Mesenchymal stem cell (in vitro differentiated cells and primary cell): ENCODE data around the gene DQX1.

Experiments used
- DNase-seq: peaks from one replicate; pipeline ENCODE4 v3.0.0-alpha.2; 2013
- H2AFZ ChIP-seq: one replicate; pipeline ENCODE4 v1.6.1; 2013; ENCODE audit warnings: low read depth, mild to moderate bottlenecking, control low read depth, inconsistent platforms, low read length, moderate library complexity
- H2AK5ac ChIP-seq: 2 replicates; pipeline ENCODE4 v1.6.1; 2013; ENCODE audit warnings: low read length, moderate library complexity, mild to moderate bottlenecking, inconsistent platforms; ENCODE audit not compliant: severe bottlenecking
- H2BK120ac ChIP-seq: one replicate; pipeline ENCODE4 v1.6.1; 2013; ENCODE audit warnings: low read depth, mild to moderate bottlenecking, inconsistent platforms, low read length, moderate library complexity
- H2BK12ac ChIP-seq, 2 experiments: one replicate each; pipeline ENCODE4 v1.6.1; 2013; ENCODE audit warnings: inconsistent platforms in 2 of 2, low read length in 2 of 2, mild to moderate bottlenecking in 2 of 2, moderate library complexity in 2 of 2, control low read depth in 1 of 2
- H2BK15ac ChIP-seq: one replicate; pipeline ENCODE4 v1.6.1; 2013; ENCODE audit warnings: mild to moderate bottlenecking, low read depth, inconsistent platforms; ENCODE audit not compliant: poor library complexity, severe bottlenecking
- H2BK5ac ChIP-seq: 2 replicates; pipeline ENCODE4 v1.6.1; 2013; ENCODE audit warnings: low read depth, mild to moderate bottlenecking, low read length, control low read depth, inconsistent platforms; ENCODE audit not compliant: poor library complexity, severe bottlenecking
- H3K14ac ChIP-seq, 2 experiments: one replicate each; pipeline ENCODE4 v1.6.1; 2013; ENCODE audit warnings: inconsistent platforms in 2 of 2, low read length in 2 of 2, control low read depth in 1 of 2, mild to moderate bottlenecking in 1 of 2, moderate library complexity in 1 of 2
- H3K18ac ChIP-seq, 2 experiments: one replicate each; pipeline ENCODE4 v1.6.1; 2013; ENCODE audit warnings: inconsistent platforms in 2 of 2, low read length in 2 of 2, control low read depth in 1 of 2, low read depth in 1 of 2, mild to moderate bottlenecking in 1 of 2
- H3K23ac ChIP-seq, 2 experiments: one replicate each; pipeline ENCODE4 v1.6.1; 2013; ENCODE audit warnings: inconsistent platforms in 2 of 2, low read length in 2 of 2, mild to moderate bottlenecking in 2 of 2, moderate library complexity in 2 of 2, control low read depth in 1 of 2
- H3K27ac ChIP-seq: 2 replicates; pipeline ENCODE4 v1.5.1; 2013; ENCODE audit warnings: mild to moderate bottlenecking, moderate library complexity, low read length, control low read depth, inconsistent platforms; ENCODE audit not compliant: poor library complexity, severe bottlenecking
- H3K27me3 ChIP-seq, 2 experiments: 2 replicates each; pipeline versions ENCODE4 v1.6.1 to v1.7.0; 2013; ENCODE audit warnings: low read length in 2 of 2, mild to moderate bottlenecking in 2 of 2, moderate library complexity in 2 of 2, control low read depth in 1 of 2, inconsistent platforms in 1 of 2; ENCODE audit not compliant: control insufficient read depth in 1 of 2, insufficient read depth in 1 of 2
- H3K36me3 ChIP-seq, 2 experiments: 2 replicates each; pipeline versions ENCODE4 v1.6.1 to v1.7.0; 2013; ENCODE audit warnings: low read length in 2 of 2, control low read depth in 1 of 2, inconsistent platforms in 1 of 2, low read depth in 1 of 2, mild to moderate bottlenecking in 1 of 2; ENCODE audit not compliant: insufficient read depth in 2 of 2, control insufficient read depth in 1 of 2
- H3K4ac ChIP-seq, 2 experiments: one replicate each; pipeline ENCODE4 v1.6.1; 2013; ENCODE audit warnings: inconsistent platforms in 2 of 2, low read length in 2 of 2, mild to moderate bottlenecking in 2 of 2, moderate library complexity in 2 of 2, control low read depth in 1 of 2, low read depth in 1 of 2
- H3K4me1 ChIP-seq: 2 replicates; pipeline ENCODE4 v1.6.1; 2013; ENCODE audit warnings: low read depth, low read length, control low read depth; ENCODE audit not compliant: control insufficient read depth, insufficient read depth
- H3K4me2 ChIP-seq: 2 replicates; pipeline ENCODE4 v1.6.1; 2013; ENCODE audit warnings: low read length, mild to moderate bottlenecking, inconsistent platforms; ENCODE audit not compliant: poor library complexity, severe bottlenecking
- H3K4me3 ChIP-seq, 2 experiments: 2 replicates each; pipeline versions ENCODE4 v1.5.1 to v1.7.0; 2013; ENCODE audit warnings: low read length in 2 of 2, mild to moderate bottlenecking in 2 of 2, control low read depth in 1 of 2, low read depth in 1 of 2; ENCODE audit not compliant: insufficient read depth in 1 of 2
- H3K79me1 ChIP-seq: replicated peaks from 2 replicates; pipeline ENCODE4 v1.6.1; 2013; ENCODE audit warnings: mild to moderate bottlenecking, control low read depth, low read length, inconsistent platforms; ENCODE audit not compliant: poor library complexity, severe bottlenecking
- H3K9ac ChIP-seq: 2 replicates; pipeline ENCODE4 v1.7.0; 2013; ENCODE audit warnings: mild to moderate bottlenecking, low read length, moderate library complexity
- H3K9me3 ChIP-seq: 2 replicates; pipeline ENCODE4 v1.7.0; 2013; ENCODE audit warnings: mild to moderate bottlenecking, low read length; ENCODE audit not compliant: control insufficient read depth
- H4K8ac ChIP-seq: one replicate; pipeline ENCODE4 v1.6.1; 2013; ENCODE audit warnings: inconsistent platforms, mild to moderate bottlenecking, low read length, moderate library complexity
- H4K91ac ChIP-seq: one replicate; pipeline ENCODE4 v1.6.1; 2013; ENCODE audit warnings: mild to moderate bottlenecking, low read length, inconsistent platforms
- WGBS: methylation state at CpG from one replicate; pipeline ENCODE4 v1.1.7; 2013; ENCODE audit warnings: mixed read lengths; 5-methylcytosine and 5-hydroxymethylcytosine counted together

The DQX1 gene

GRCh38 chr2:74527741-74528140 lies 1.7 kb upstream of the DQX1 start:
- H3K4me1 ChIP-seq = peaks cover 17% of the 10 kb centered on the region
- no peak overlapping the region for H3K23ac ChIP-seq
- no peaks in the 10 kb centered on the region for H3K9me3 ChIP-seq
- H2BK120ac ChIP-seq = no peak overlapping the region
- peaks cover 34 to 52% of the 10 kb centered on the region in 2 experiments for H3K36me3 ChIP-seq
- H2AFZ ChIP-seq = no peak overlapping the region
- H2BK5ac ChIP-seq = no peak overlapping the region
- no peak for DNase-seq
- H3K79me1 ChIP-seq = peaks cover 29% of the 10 kb centered on the region
- H4K91ac ChIP-seq = no peak overlapping the region
- no peak overlapping the region for H4K8ac ChIP-seq
- no peak overlapping the region for H2BK15ac ChIP-seq
- H3K4me3 ChIP-seq = no peak overlapping the region
- H2BK12ac ChIP-seq = no peak overlapping the region
- H3K9ac ChIP-seq = peak overlapping the region; percentile 98
- no peak overlapping the region for H3K4me2 ChIP-seq
- 98% methylated on average over 9 of the region's 9 CpGs for WGBS
- no peak overlapping the region for H3K18ac ChIP-seq
- peaks cover 4 to 5% of the 10 kb centered on the region in 2 experiments for H3K27me3 ChIP-seq
- H3K27ac ChIP-seq = no peak overlapping the region
- H2AK5ac ChIP-seq = no peak overlapping the region
- no peak overlapping the region for H3K14ac ChIP-seq
- H3K4ac ChIP-seq = no peak overlapping the region

GRCh38 chr2:74526649-74527230 lies 709 bp upstream of the DQX1 start:
- Histone ChIP-seq H3K4me1 (peaks cover 17% of the 10 kb centered on the region), H2BK120ac (no peak overlapping the region), H2BK5ac (no peak overlapping the region), H2AK5ac (no peak overlapping the region), H3K9ac (no peak overlapping the region), H3K27me3 (peaks cover 11 to 15% of the 10 kb centered on the region in 2 experiments), H3K9me3 (no peaks in the 10 kb centered on the region), H3K79me1 (peaks cover 27% of the 10 kb centered on the region), H4K91ac (no peak overlapping the region), H2BK12ac (no peak overlapping the region), H3K4ac (no peak overlapping the region), H3K18ac (no peak overlapping the region), H3K14ac (no peak overlapping the region), H3K4me3 (no peak overlapping the region), H3K36me3 (peaks cover 30 to 42% of the 10 kb centered on the region in 2 experiments), H3K4me2 (no peak overlapping the region), H2BK15ac (no peak overlapping the region), H4K8ac (no peak overlapping the region), H2AFZ (no peak overlapping the region), H3K27ac (no peak overlapping the region), H3K23ac (no peak overlapping the region)
- 96% methylated on average over 9 of the region's 11 CpGs for WGBS
- no peak for DNase-seq

GRCh38 chr2:74524955-74525716 lies 895 bp downstream of the DQX1 start:
- no peak overlapping the region for H2BK15ac ChIP-seq
- no peak overlapping the region for H4K8ac ChIP-seq
- no peak overlapping the region for H2AK5ac ChIP-seq
- no peak overlapping the region for H2BK120ac ChIP-seq
- no peak overlapping the region for H3K14ac ChIP-seq
- H4K91ac ChIP-seq = no peak overlapping the region
- no peak overlapping the region for H3K4me3 ChIP-seq
- H2AFZ ChIP-seq = no peak overlapping the region
- H3K4me1 ChIP-seq = peaks cover 11% of the 10 kb centered on the region
- no peak overlapping the region for H3K4me2 ChIP-seq
- no peak overlapping the region for H3K23ac ChIP-seq
- no peak overlapping the region for H3K4ac ChIP-seq
- no peak overlapping the region for H3K27ac ChIP-seq
- H3K36me3 ChIP-seq = peaks cover 30 to 35% of the 10 kb centered on the region in 2 experiments
- DNase-seq = no peak
- H2BK12ac ChIP-seq = no peak overlapping the region
- WGBS = 95% methylated on average over 9 of the region's 10 CpGs
- H3K18ac ChIP-seq = no peak overlapping the region
- H3K9me3 ChIP-seq = no peaks in the 10 kb centered on the region
- no peak overlapping the region for H2BK5ac ChIP-seq
- peaks cover 20 to 31% of the 10 kb centered on the region in 2 experiments for H3K27me3 ChIP-seq
- H3K9ac ChIP-seq = no peak overlapping the region
- H3K79me1 ChIP-seq = peaks cover 18% of the 10 kb centered on the region

GRCh38 chr2:74524005-74524404 lies 2.0 kb downstream of the DQX1 start:
- no peak overlapping the region for H2BK15ac ChIP-seq
- H2AK5ac ChIP-seq = no peak overlapping the region
- no peak overlapping the region for H3K4me3 ChIP-seq
- H3K14ac ChIP-seq = no peak overlapping the region
- H2BK12ac ChIP-seq = no peak overlapping the region
- 95% methylated on average over 8 of the region's 9 CpGs for WGBS
- H3K9ac ChIP-seq = no peak overlapping the region
- H3K27me3 ChIP-seq = peaks cover 32 to 42% of the 10 kb centered on the region in 2 experiments
- H3K23ac ChIP-seq = no peak overlapping the region
- H3K4me2 ChIP-seq = no peak overlapping the region
- H3K27ac ChIP-seq = no peak overlapping the region
- no peak overlapping the region for H4K8ac ChIP-seq
- DNase-seq = no peak
- H2BK120ac ChIP-seq = no peak overlapping the region
- H4K91ac ChIP-seq = no peak overlapping the region
- H3K36me3 ChIP-seq = peaks cover 30 to 35% of the 10 kb centered on the region in 2 experiments
- H3K18ac ChIP-seq = no peak overlapping the region
- no peak overlapping the region for H2BK5ac ChIP-seq
- peaks cover 11% of the 10 kb centered on the region for H3K4me1 ChIP-seq
- no peak overlapping the region for H3K4ac ChIP-seq
- no peaks in the 10 kb centered on the region for H3K9me3 ChIP-seq
- peaks cover 15% of the 10 kb centered on the region for H3K79me1 ChIP-seq
- no peak overlapping the region for H2AFZ ChIP-seq
